Mesenchymal stem cell (in vitro differentiated cells and primary cell): ENCODE measurements around the gene BBS10. TPM values are rescaled to one million over a fixed set of nuclear protein-coding genes. Genes with fewer than 3 reads are reported as not detected.
A peak's percentile ranks its signal among the peaks of the same experiment; 100 is the strongest.

ENCODE experiments used
- DNase-seq: peaks from one replicate; pipeline ENCODE4 v3.0.0-alpha.2; 2013
- H2AFZ ChIP-seq: one replicate; pipeline ENCODE4 v1.6.1; 2013; ENCODE audit warnings: low read depth, mild to moderate bottlenecking, control low read depth, inconsistent platforms, low read length, moderate library complexity
- H2AK5ac ChIP-seq: 2 replicates; pipeline ENCODE4 v1.6.1; 2013; ENCODE audit warnings: low read length, moderate library complexity, mild to moderate bottlenecking, inconsistent platforms; ENCODE audit not compliant: severe bottlenecking
- H2BK120ac ChIP-seq: one replicate; pipeline ENCODE4 v1.6.1; 2013; ENCODE audit warnings: low read depth, mild to moderate bottlenecking, inconsistent platforms, low read length, moderate library complexity
- H2BK12ac ChIP-seq, 2 experiments: one replicate each; pipeline ENCODE4 v1.6.1; 2013; ENCODE audit warnings: inconsistent platforms in 2 of 2, low read length in 2 of 2, mild to moderate bottlenecking in 2 of 2, moderate library complexity in 2 of 2, control low read depth in 1 of 2
- H2BK15ac ChIP-seq: one replicate; pipeline ENCODE4 v1.6.1; 2013; ENCODE audit warnings: mild to moderate bottlenecking, low read depth, inconsistent platforms; ENCODE audit not compliant: poor library complexity, severe bottlenecking
- H2BK5ac ChIP-seq: 2 replicates; pipeline ENCODE4 v1.6.1; 2013; ENCODE audit warnings: low read depth, mild to moderate bottlenecking, low read length, control low read depth, inconsistent platforms; ENCODE audit not compliant: poor library complexity, severe bottlenecking
- H3K14ac ChIP-seq, 2 experiments: one replicate each; pipeline ENCODE4 v1.6.1; 2013; ENCODE audit warnings: inconsistent platforms in 2 of 2, low read length in 2 of 2, control low read depth in 1 of 2, mild to moderate bottlenecking in 1 of 2, moderate library complexity in 1 of 2
- H3K18ac ChIP-seq, 2 experiments: one replicate each; pipeline ENCODE4 v1.6.1; 2013; ENCODE audit warnings: inconsistent platforms in 2 of 2, low read length in 2 of 2, control low read depth in 1 of 2, low read depth in 1 of 2, mild to moderate bottlenecking in 1 of 2
- H3K23ac ChIP-seq, 2 experiments: one replicate each; pipeline ENCODE4 v1.6.1; 2013; ENCODE audit warnings: inconsistent platforms in 2 of 2, low read length in 2 of 2, mild to moderate bottlenecking in 2 of 2, moderate library complexity in 2 of 2, control low read depth in 1 of 2
- H3K27ac ChIP-seq: 2 replicates; pipeline ENCODE4 v1.5.1; 2013; ENCODE audit warnings: mild to moderate bottlenecking, moderate library complexity, low read length, control low read depth, inconsistent platforms; ENCODE audit not compliant: poor library complexity, severe bottlenecking
- H3K27me3 ChIP-seq, 2 experiments: 2 replicates each; pipeline versions ENCODE4 v1.6.1 to v1.7.0; 2013; ENCODE audit warnings: low read length in 2 of 2, mild to moderate bottlenecking in 2 of 2, moderate library complexity in 2 of 2, control low read depth in 1 of 2, inconsistent platforms in 1 of 2; ENCODE audit not compliant: control insufficient read depth in 1 of 2, insufficient read depth in 1 of 2
- H3K36me3 ChIP-seq, 2 experiments: 2 replicates each; pipeline versions ENCODE4 v1.6.1 to v1.7.0; 2013; ENCODE audit warnings: low read length in 2 of 2, control low read depth in 1 of 2, inconsistent platforms in 1 of 2, low read depth in 1 of 2, mild to moderate bottlenecking in 1 of 2; ENCODE audit not compliant: insufficient read depth in 2 of 2, control insufficient read depth in 1 of 2
- H3K4ac ChIP-seq, 2 experiments: one replicate each; pipeline ENCODE4 v1.6.1; 2013; ENCODE audit warnings: inconsistent platforms in 2 of 2, low read length in 2 of 2, mild to moderate bottlenecking in 2 of 2, moderate library complexity in 2 of 2, control low read depth in 1 of 2, low read depth in 1 of 2
- H3K4me1 ChIP-seq: 2 replicates; pipeline ENCODE4 v1.6.1; 2013; ENCODE audit warnings: low read depth, low read length, control low read depth; ENCODE audit not compliant: control insufficient read depth, insufficient read depth
- H3K4me2 ChIP-seq: 2 replicates; pipeline ENCODE4 v1.6.1; 2013; ENCODE audit warnings: low read length, mild to moderate bottlenecking, inconsistent platforms; ENCODE audit not compliant: poor library complexity, severe bottlenecking
- H3K4me3 ChIP-seq, 2 experiments: 2 replicates each; pipeline versions ENCODE4 v1.5.1 to v1.7.0; 2013; ENCODE audit warnings: low read length in 2 of 2, mild to moderate bottlenecking in 2 of 2, control low read depth in 1 of 2, low read depth in 1 of 2; ENCODE audit not compliant: insufficient read depth in 1 of 2
- H3K79me1 ChIP-seq: replicated peaks from 2 replicates; pipeline ENCODE4 v1.6.1; 2013; ENCODE audit warnings: mild to moderate bottlenecking, control low read depth, low read length, inconsistent platforms; ENCODE audit not compliant: poor library complexity, severe bottlenecking
- H3K9ac ChIP-seq: 2 replicates; pipeline ENCODE4 v1.7.0; 2013; ENCODE audit warnings: mild to moderate bottlenecking, low read length, moderate library complexity
- H3K9me3 ChIP-seq: 2 replicates; pipeline ENCODE4 v1.7.0; 2013; ENCODE audit warnings: mild to moderate bottlenecking, low read length; ENCODE audit not compliant: control insufficient read depth
- H4K8ac ChIP-seq: one replicate; pipeline ENCODE4 v1.6.1; 2013; ENCODE audit warnings: inconsistent platforms, mild to moderate bottlenecking, low read length, moderate library complexity
- H4K91ac ChIP-seq: one replicate; pipeline ENCODE4 v1.6.1; 2013; ENCODE audit warnings: mild to moderate bottlenecking, low read length, inconsistent platforms
- WGBS: methylation state at CpG from one replicate; pipeline ENCODE4 v1.1.7; 2013; ENCODE audit warnings: mixed read lengths; 5-methylcytosine and 5-hydroxymethylcytosine counted together
- small RNA-seq: library from polyadenylated mRNA; stranded (forward); fragments of <200 nt; extraction: miRNeasy Mini kit (QIAGEN cat#:217004); gene quantifications from one replicate; pipeline ENCODE3, GENCODE V24; 2013; ENCODE audit warnings: low read depth

The BBS10 gene

DNA sequence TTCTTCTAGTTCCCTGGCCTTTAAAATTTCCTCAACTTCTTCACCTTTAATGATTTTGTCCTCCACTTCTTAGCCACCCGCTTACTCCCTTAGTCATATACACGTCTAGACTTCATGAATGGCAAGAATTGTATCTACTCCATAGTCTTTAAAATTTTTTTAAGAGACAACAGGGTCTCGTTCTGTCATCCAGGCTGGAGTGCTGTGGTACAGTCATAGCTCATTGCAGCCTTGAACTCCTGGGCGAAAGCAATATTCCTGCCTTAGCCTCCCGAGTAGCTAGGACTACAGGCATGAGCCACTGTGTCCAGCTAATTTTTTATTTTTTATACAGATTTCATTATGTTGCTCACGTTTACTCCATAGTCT is 47.9 kb downstream of the BBS10 start:
- Histone ChIP-seq H3K4me1 (no peaks in the 10 kb centered on the region), H3K9me3 (no peaks in the 10 kb centered on the region), H2BK15ac (no peak overlapping the region), H2BK12ac (no peak overlapping the region), H3K4me3 (no peak overlapping the region), H3K27ac (peak overlapping the region; percentile 8), H3K9ac (no peak overlapping the region), H3K14ac (no peak overlapping the region), H3K4me2 (no peak overlapping the region), H4K8ac (no peak overlapping the region), H2AFZ (no peak overlapping the region), H3K27me3 (no peaks in the 10 kb centered on the region), H3K79me1 (no peaks in the 10 kb centered on the region), H3K36me3 (no peaks in the 10 kb centered on the region), H4K91ac (no peak overlapping the region), H2BK120ac (no peak overlapping the region), H3K23ac (no peak overlapping the region), H3K4ac (no peak overlapping the region), H2AK5ac (no peak overlapping the region), H2BK5ac (no peak overlapping the region), H3K18ac (no peak overlapping the region)
- DNase-seq: no peak
- WGBS: 91% methylated on average over 6 of the region's 6 CpGs

DNA sequence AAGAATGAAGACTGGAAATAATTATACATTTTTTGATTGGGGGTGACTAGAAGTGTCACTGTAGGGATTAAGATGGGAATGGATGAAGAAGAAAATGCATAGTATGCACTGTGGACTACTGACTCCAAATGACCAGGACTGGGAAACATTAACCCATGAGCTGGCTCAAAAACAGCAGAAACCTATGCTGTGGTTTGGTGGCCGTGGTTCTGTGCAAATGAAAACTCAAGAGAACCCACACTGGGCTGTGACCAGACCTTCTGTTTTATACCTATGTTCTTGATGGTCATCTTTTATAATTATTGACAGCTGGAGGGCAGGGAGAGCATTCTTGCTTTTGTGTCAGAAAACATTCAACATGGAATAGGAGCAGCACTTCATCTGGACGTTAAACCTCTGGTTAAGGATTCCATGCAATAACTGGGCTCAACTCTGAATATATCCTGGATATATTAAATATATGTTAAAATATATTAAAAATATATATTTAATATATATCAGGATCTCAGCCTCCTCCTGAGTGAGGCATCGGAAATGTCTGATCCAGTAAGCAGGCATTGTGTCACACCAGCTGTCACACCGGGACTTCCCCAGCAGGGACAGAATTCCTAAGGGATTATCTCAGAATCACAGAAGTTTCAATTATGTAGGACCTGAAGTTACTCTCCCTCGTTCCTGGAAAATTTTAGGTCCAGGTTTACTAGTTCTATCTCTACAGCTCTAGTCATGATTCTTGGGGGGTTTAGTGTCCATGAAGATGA is 48.5 kb downstream of the BBS10 start:
- H3K27me3 ChIP-seq: no peaks in the 10 kb centered on the region
- no peak overlapping the region for H4K8ac ChIP-seq
- H3K9ac ChIP-seq: no peak overlapping the region
- no peak overlapping the region for H2BK120ac ChIP-seq
- H3K14ac ChIP-seq: no peak overlapping the region
- H3K9me3 ChIP-seq: no peaks in the 10 kb centered on the region
- H2BK12ac ChIP-seq: no peak overlapping the region
- H3K23ac ChIP-seq: no peak overlapping the region
- H2BK15ac ChIP-seq: no peak overlapping the region
- no peaks in the 10 kb centered on the region for H3K4me1 ChIP-seq
- H4K91ac ChIP-seq: no peak overlapping the region
- H3K27ac ChIP-seq: peak overlapping the region; percentile 54
- H2BK5ac ChIP-seq: no peak overlapping the region
- no peak overlapping the region for H2AK5ac ChIP-seq
- peak; percentile 24 for DNase-seq
- no peak overlapping the region for H3K18ac ChIP-seq
- no peak overlapping the region for H2AFZ ChIP-seq
- no peaks in the 10 kb centered on the region for H3K79me1 ChIP-seq
- WGBS: 65% methylated on average over 3 of the region's 5 CpGs
- no peaks in the 10 kb centered on the region for H3K36me3 ChIP-seq
- H3K4me2 ChIP-seq: no peak overlapping the region
- no peak overlapping the region for H3K4me3 ChIP-seq
- no peak overlapping the region for H3K4ac ChIP-seq

Small RNA genes within 50 kb of the gene (small RNA-seq; reads per million reads assigned to genes)
- not detected for gene RN7SKP172
